GM12878 (cell line): ENCODE measurements around the gene PDE11A. TPM values are rescaled to one million over a fixed set of nuclear protein-coding genes. Genes with fewer than 3 reads are reported as not detected.

ENCODE experiments used
- ATAC-seq: fragments of 200-7000 bp; cut with Tn5 transposase; 3 replicates; pipeline ENCODE4 v1.9.1; 2020; ENCODE audit warnings: mild to moderate bottlenecking, moderate library complexity
- BruUV-seq: library from RNA; stranded (reverse); fragments of 400-500 nt; replicated peaks from 2 replicates; lab custom pipeline; 2021; lab: Mats Ljungman, UMichigan
- CTCF ChIA-PET: fragments of 300-600 bp; sonication (Branson Sonifier 250); formaldehyde crosslinking; extraction: SDS; loops from one replicate; lab custom pipeline; 2021; ENCODE audit warnings: inconsistent platforms; lab: Yijun Ruan, JAX
- POLR2A ChIA-PET: fragments of 350-600 bp; formaldehyde crosslinking; extraction: SDS; loops from one replicate; lab custom pipeline; 2021; ENCODE audit warnings: inconsistent platforms; lab: Charles Lee
- RAD21 ChIA-PET: fragments of 300-600 bp; sonication (Branson Sonifier 250); formaldehyde crosslinking; loops from one replicate; lab custom pipeline; 2023; ENCODE audit warnings: antibody characterized with exemption; ENCODE audit not compliant: unreplicated experiment; lab: Charles Lee
- SMC1A ChIA-PET: fragments of 300-600 bp; sonication (Branson Sonifier 250); formaldehyde crosslinking; loops from one replicate; lab custom pipeline; 2023; ENCODE audit not compliant: unreplicated experiment, uncharacterized antibody; lab: Charles Lee
- DNase-seq: peaks from one replicate; pipeline ENCODE4 v3.0.0-alpha.2; 2011; ENCODE audit warnings: low read depth, low spot score
- FAIRE-seq: peaks from 3 replicates; lab custom pipeline; 2011; peaks lifted over from hg19 to GRCh38; lab: Jason Lieb, UNC
- H2AFZ ChIP-seq: 2 replicates; pipeline ENCODE4 v1.6.0; 2011; ENCODE audit warnings: low read depth, low read length, control low read depth; ENCODE audit not compliant: control insufficient read depth
- H3K27ac ChIP-seq: 2 replicates; pipeline ENCODE4 v1.5.1; 2011; ENCODE audit warnings: control low read depth; ENCODE audit not compliant: control insufficient read depth, insufficient read depth
- H3K27me3 ChIP-seq, 2 experiments: replicated peaks in 1 of 2; 2 replicates each; pipeline versions ENCODE4 v1.6.0 to v1.6.1; 2011; ENCODE audit warnings: low read length in 1 of 2; ENCODE audit not compliant: control insufficient read depth in 2 of 2, insufficient read depth in 2 of 2
- H3K36me3 ChIP-seq, 2 experiments: 2 replicates each; pipeline ENCODE4 v1.5.1; 2011; ENCODE audit warnings: low read length in 1 of 2; ENCODE audit not compliant: control insufficient read depth in 2 of 2, insufficient read depth in 2 of 2
- H3K4me1 ChIP-seq: 2 replicates; pipeline ENCODE4 v1.6.1; 2011; ENCODE audit warnings: mild to moderate bottlenecking, low read length, moderate library complexity, mixed read lengths; ENCODE audit not compliant: control insufficient read depth, insufficient read depth
- H3K4me2 ChIP-seq: 2 replicates; pipeline ENCODE4 v1.6.0; 2011; ENCODE audit warnings: control low read depth; ENCODE audit not compliant: control insufficient read depth, insufficient read depth
- H3K4me3 ChIP-seq: fragments of 200-600 bp; sonication (generic); 2 replicates; pipeline ENCODE4 v1.5.1; 2016
- H3K79me2 ChIP-seq: 2 replicates; pipeline ENCODE4 v1.6.0; 2011; ENCODE audit warnings: low read length; ENCODE audit not compliant: control insufficient read depth, insufficient read depth
- H3K9ac ChIP-seq: 2 replicates; pipeline ENCODE4 v1.8.0; 2011; ENCODE audit warnings: low read length, control low read depth, mixed read lengths; ENCODE audit not compliant: control insufficient read depth, insufficient read depth
- H3K9me3 ChIP-seq: replicated peaks from 3 replicates; pipeline ENCODE4 v1.5.1; 2011; ENCODE audit warnings: mild to moderate bottlenecking, low read length; ENCODE audit not compliant: control insufficient read depth, insufficient read depth
- H4K20me1 ChIP-seq: 2 replicates; pipeline ENCODE4 v1.6.0; 2011; ENCODE audit not compliant: control insufficient read depth, insufficient read depth
- BACH1 ChIP-seq: fragments of 450-650 bp; IDR thresholded peaks from 2 replicates; pipeline ENCODE4 v1.6.1; 2017; ENCODE audit warnings: mild to moderate bottlenecking, borderline replicate concordance
- JUNB ChIP-seq: IDR thresholded peaks from 2 replicates; pipeline ENCODE4 v1.6.1; 2016; ENCODE audit warnings: antibody characterized with exemption, mild to moderate bottlenecking
- NFYA ChIP-seq: IDR thresholded peaks from 2 replicates; pipeline ENCODE4 v1.6.1; 2011; ENCODE audit warnings: low read depth, mild to moderate bottlenecking, low read length, improper control_type of control experiment, borderline replicate concordance
- NR2C1 ChIP-seq: fragments of 450-650 bp; IDR thresholded peaks from 2 replicates; pipeline ENCODE4 v1.6.1; 2017; ENCODE audit warnings: antibody characterized with exemption, mild to moderate bottlenecking, moderate library complexity
- NR2F1 ChIP-seq: fragments of 450-650 bp; conservative IDR thresholded peaks from 2 replicates; pipeline ENCODE4 v1.6.1; 2017; ENCODE audit warnings: mild to moderate bottlenecking
- PAX8 ChIP-seq: fragments of 450-650 bp; IDR thresholded peaks from 2 replicates; pipeline ENCODE4 v1.6.1; 2017; ENCODE audit warnings: mild to moderate bottlenecking, moderate library complexity
- RAD51 ChIP-seq: fragments of 450-650 bp; IDR thresholded peaks from 2 replicates; pipeline ENCODE4 v1.6.1; 2016; ENCODE audit warnings: moderate library complexity, mild to moderate bottlenecking, inconsistent platforms
- RUNX3 ChIP-seq: IDR thresholded peaks from 2 replicates; pipeline ENCODE4 v1.6.1; 2012; ENCODE audit warnings: low read length, inconsistent platforms
- SPI1 ChIP-seq: IDR thresholded peaks from 2 replicates; pipeline ENCODE4 v1.6.1; 2011; ENCODE audit warnings: low read depth, mild to moderate bottlenecking, low read length, moderate library complexity, borderline replicate concordance; ENCODE audit not compliant: insufficient read depth
- SREBF2 ChIP-seq: IDR thresholded peaks from 2 replicates; pipeline ENCODE4 v1.6.1; 2012; ENCODE audit warnings: mild to moderate bottlenecking, low read length
- SUPT20H ChIP-seq: IDR thresholded peaks from 2 replicates; pipeline ENCODE4 v1.6.1; 2011; ENCODE audit warnings: low read depth, mild to moderate bottlenecking, low read length, moderate library complexity, borderline replicate concordance; ENCODE audit not compliant: control insufficient read depth
- TCF7 ChIP-seq: IDR thresholded peaks from 2 replicates; pipeline ENCODE4 v1.6.1; 2014; ENCODE audit warnings: antibody characterized with exemption, borderline replicate concordance
- ZBED1 ChIP-seq: IDR thresholded peaks from 2 replicates; pipeline ENCODE4 v1.6.1; 2016; ENCODE audit warnings: borderline replicate concordance
- WGBS: methylation state at CpG from one replicate; pipeline ENCODE4 v1.1.6; 2016; ENCODE audit warnings: low lambda C conversion rate; ENCODE audit not compliant: insufficient replicate concordance, insufficient coverage; ENCODE audit errors: missing lambda C conversion rate; 5-methylcytosine and 5-hydroxymethylcytosine counted together
- in situ Hi-C: fragments of 300-500 bp; cut with MboI; formaldehyde crosslinking; loops from 9 replicates; pipeline ENCODE4 v1.14.3; 2018; ENCODE audit warnings: mixed read lengths
- intact Hi-C: fragments of 100-400 bp; cut with micrococcal nuclease; formaldehyde crosslinking; loops from one replicate; pipeline ENCODE4 v1.14.2; 2022; ENCODE audit not compliant: unreplicated experiment
- polyA plus RNA-seq, 11 experiments: library from polyadenylated mRNA; depleted of rRNA in 4 of 11; unstranded in 6 of 11; stranded (reverse) in 5 of 11; fragments of >200 nt; fragmentation: Nextera tagmentation in 4 of 11; fragmentation: Illumina TruSeq in 1 of 11; extraction: Ambion mirVana in 4 of 11; extraction: Trizol in 1 of 11; gene quantifications; 1 replicate in 1 of 11; 2 replicates in 10 of 11; pipeline versions ENCODE4 v1.2.1 to v1.2.3, GENCODE V29; 2011 to 2016; ENCODE audit warnings: inconsistent platforms in 2 of 11, missing spikeins in 2 of 11, low read depth in 1 of 11
- total RNA-seq, 4 experiments: library from RNA; depleted of rRNA in 3 of 4; stranded (reverse); fragments of >200 nt in 3 of 4; fragmentation: Illumina TruSeq in 1 of 4; extraction: Trizol in 1 of 4; gene quantifications; 2 replicates each; pipeline versions ENCODE4 v1.2.1 to v1.2.3, GENCODE V29; 2013 to 2021
- TF ChIP-seq, protein P1 (sequence below): fragments of 150-350 bp; IDR thresholded peaks from 2 replicates; pipeline ENCODE4 v1.6.1; 2014; ENCODE audit warnings: mild to moderate bottlenecking, low read depth, low read length

The PDE11A gene
- total and polyA plus RNA-seq, 10 of the 15 experiments (the other 5 are each of a cell fraction or from before 2014, with no cell fraction given), result 0.01 to 0.17 (median 0.06) TPM; not detected in 5

GRCh38 chr2:177705511-177706173, 366.9 kb downstream of the PDE11A start:
- ChIA-PET POLR2A (no interaction called here), CTCF (no interaction called here)
- in situ Hi-C loops, result no loop called here

More at GRCh38 chr2:177705511-177706173, 366.9 kb downstream of the PDE11A start:
- ChIA-PET SMC1A (no interaction called here), RAD21 (no interaction called here)
- no peaks in the 10 kb centered on the region for H3K9me3 ChIP-seq
- no peak overlapping the region for H3K4me3 ChIP-seq
- no TSS peak for BruUV-seq
- H3K4me2 ChIP-seq, result no peak overlapping the region
- no peak overlapping the region for H2AFZ ChIP-seq
- H3K4me1 ChIP-seq, result no peaks in the 10 kb centered on the region
- no peak for TF ChIP-seq BACH1
- TF ChIP-seq TCF7, result no peak
- TF ChIP-seq SREBF2, result no peak
- no peak for TF ChIP-seq SPI1
- TF ChIP-seq RUNX3, result no peak
- no peak for TF ChIP-seq NFYA
- TF ChIP-seq NR2F1, result no peak
- no peak for TF ChIP-seq JUNB
- TF ChIP-seq ZBED1, result no peak
- TF ChIP-seq RAD51, result no peak
- no peak for TF ChIP-seq PAX8
- TF ChIP-seq, protein P1, sequence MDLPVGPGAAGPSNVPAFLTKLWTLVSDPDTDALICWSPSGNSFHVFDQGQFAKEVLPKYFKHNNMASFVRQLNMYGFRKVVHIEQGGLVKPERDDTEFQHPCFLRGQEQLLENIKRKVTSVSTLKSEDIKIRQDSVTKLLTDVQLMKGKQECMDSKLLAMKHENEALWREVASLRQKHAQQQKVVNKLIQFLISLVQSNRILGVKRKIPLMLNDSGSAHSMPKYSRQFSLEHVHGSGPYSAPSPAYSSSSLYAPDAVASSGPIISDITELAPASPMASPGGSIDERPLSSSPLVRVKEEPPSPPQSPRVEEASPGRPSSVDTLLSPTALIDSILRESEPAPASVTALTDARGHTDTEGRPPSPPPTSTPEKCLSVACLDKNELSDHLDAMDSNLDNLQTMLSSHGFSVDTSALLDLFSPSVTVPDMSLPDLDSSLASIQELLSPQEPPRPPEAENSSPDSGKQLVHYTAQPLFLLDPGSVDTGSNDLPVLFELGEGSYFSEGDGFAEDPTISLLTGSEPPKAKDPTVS, result no peak
- no peak for TF ChIP-seq SUPT20H
- TF ChIP-seq NR2C1, result no peak
- no peaks in the 10 kb centered on the region for H3K79me2 ChIP-seq
- no peaks in the 10 kb centered on the region for H3K36me3 ChIP-seq
- FAIRE-seq, result no peak
- no peaks in the 10 kb centered on the region for H4K20me1 ChIP-seq
- WGBS, result 26% methylated on average over 4 of the region's 4 CpGs
- intact Hi-C loops, result no loop called here
- H3K27ac ChIP-seq, result no peak overlapping the region
- no peaks in the 10 kb centered on the region; a peak in 2 of 4 replicates for H3K27me3 ChIP-seq
- no peak for DNase-seq
- no peak for ATAC-seq
- no peak overlapping the region for H3K9ac ChIP-seq
